Mucosa of rectum (tissue), 2 donors: ENCODE measurements around the gene SLC25A38.

Source experiments
- H3K27ac ChIP-seq, 2 donors: one replicate each; pipeline ENCODE4 v1.7.0; 2013; ENCODE audit warnings: inconsistent platforms in 2 of 2, low read depth in 2 of 2, low read length in 2 of 2
- H3K27me3 ChIP-seq, 2 donors: one replicate each; pipeline ENCODE4 v1.7.0; 2013; ENCODE audit warnings: low read length in 2 of 2; ENCODE audit not compliant: control insufficient read depth in 2 of 2, insufficient read depth in 2 of 2
- H3K36me3 ChIP-seq, 2 donors: one replicate each; pipeline ENCODE4 v1.7.0; 2013; ENCODE audit warnings: low read length in 2 of 2; ENCODE audit not compliant: control insufficient read depth in 2 of 2, insufficient read depth in 2 of 2
- H3K4me1 ChIP-seq, 2 donors: one replicate each; pipeline ENCODE4 v1.7.0; 2013; ENCODE audit warnings: low read length in 2 of 2, mild to moderate bottlenecking in 1 of 2; ENCODE audit not compliant: control insufficient read depth in 2 of 2, insufficient read depth in 2 of 2
- H3K4me3 ChIP-seq, 2 donors: one replicate each; pipeline ENCODE4 v1.7.0; 2013; ENCODE audit warnings: low read length in 2 of 2
- H3K9ac ChIP-seq, 2 donors: one replicate each; pipeline ENCODE4 v1.7.0; 2013; ENCODE audit warnings: low read length in 2 of 2, low read depth in 1 of 2, mild to moderate bottlenecking in 1 of 2
- H3K9me3 ChIP-seq, 2 donors: one replicate each; pipeline ENCODE4 v1.7.0; 2013; ENCODE audit warnings: low read length in 2 of 2; ENCODE audit not compliant: control insufficient read depth in 2 of 2
- donor health status: healthy.
- donor health status: Normal muscosa, but diverticular disease.

Gene SLC25A38

GRCh38 chr3:39406368-39407258 lies 23.4 kb downstream of the SLC25A38 start, which contains the start of gene RPSA:
Gene RPSA (plus strand): TSS chr3:39406720. CDS start chr3:39407654, 934 bp downstream.
- H3K27me3 ChIP-seq = no peaks in the 10 kb centered on the region
- H3K9ac ChIP-seq = peak within 1 kb of the TSS; percentile 89 to 96
- peak within 1 kb of the TSS; percentile 86 to 89 for H3K27ac ChIP-seq
- H3K9me3 ChIP-seq = no peaks in the 10 kb centered on the region
- H3K4me3 ChIP-seq = peak within 1 kb of the TSS; percentile 95 to 97
- peaks cover 14 to 18% of the 10 kb centered on the region in 2 donors for H3K4me1 ChIP-seq
- H3K36me3 ChIP-seq = peaks cover 22 to 34% of the 10 kb centered on the region in 2 donors

- H3K4me1 ChIP-seq = peaks cover 14 to 18% of the 10 kb centered on the region in 2 donors
- peak overlapping the region; percentile 95 to 97 for H3K4me3 ChIP-seq
- no peaks in the 10 kb centered on the region for H3K27me3 ChIP-seq
- peaks cover 29 to 40% of the 10 kb centered on the region in 2 donors for H3K36me3 ChIP-seq
- H3K9me3 ChIP-seq = no peaks in the 10 kb centered on the region
- peak overlapping the region; percentile 89 to 96 for H3K9ac ChIP-seq
- peak overlapping the region; percentile 86 to 89 for H3K27ac ChIP-seq
Measured at GRCh38 chr3:39407259-39407629, 24.1 kb downstream of the SLC25A38 start.

GRCh38 chr3:39407773-39408492 lies 24.8 kb downstream of the SLC25A38 start:
- Histone ChIP-seq H3K27me3 (no peaks in the 10 kb centered on the region), H3K27ac (no peak overlapping the region), H3K36me3 (peaks cover 36 to 46% of the 10 kb centered on the region in 2 donors), H3K4me1 (peaks cover 14 to 19% of the 10 kb centered on the region in 2 donors), H3K4me3 (peak overlapping the region; percentile 95 to 97), H3K9ac (peak overlapping the region in 1 of 2 donors; percentile 89), H3K9me3 (no peaks in the 10 kb centered on the region)

GRCh38 chr3:39408493-39409372 lies 25.6 kb downstream of the SLC25A38 start:
- Histone ChIP-seq H3K9me3 (no peaks in the 10 kb centered on the region), H3K4me1 (peaks cover 14 to 20% of the 10 kb centered on the region in 2 donors), H3K4me3 (no peak overlapping the region), H3K36me3 (peaks cover 44 to 52% of the 10 kb centered on the region in 2 donors), H3K27ac (no peak overlapping the region), H3K9ac (no peak overlapping the region), H3K27me3 (no peaks in the 10 kb centered on the region)

- Histone ChIP-seq H3K9ac (no peak overlapping the region), H3K4me1 (peaks cover 14 to 23% of the 10 kb centered on the region in 2 donors), H3K27ac (no peak overlapping the region), H3K4me3 (no peak overlapping the region), H3K36me3 (peaks cover 47 to 61% of the 10 kb centered on the region in 2 donors), H3K9me3 (no peaks in the 10 kb centered on the region), H3K27me3 (no peaks in the 10 kb centered on the region)
Measured at GRCh38 chr3:39409514-39410136, 26.5 kb downstream of the SLC25A38 start.

GRCh38 chr3:39410893-39411292 lies 27.7 kb downstream of the SLC25A38 start:
- Histone ChIP-seq H3K9ac (no peak overlapping the region), H3K27me3 (no peaks in the 10 kb centered on the region), H3K4me1 (peaks cover 14 to 27% of the 10 kb centered on the region in 2 donors), H3K27ac (no peak overlapping the region), H3K36me3 (peaks cover 47 to 64% of the 10 kb centered on the region in 2 donors), H3K4me3 (no peak overlapping the region), H3K9me3 (no peaks in the 10 kb centered on the region)

- no peak overlapping the region for H3K4me3 ChIP-seq
- H3K36me3 ChIP-seq = peaks cover 47 to 64% of the 10 kb centered on the region in 2 donors
- peaks cover 6 to 18% of the 10 kb centered on the region in 2 donors for H3K4me1 ChIP-seq
- no peak overlapping the region for H3K9ac ChIP-seq
- H3K27ac ChIP-seq = no peak overlapping the region
- H3K9me3 ChIP-seq = no peaks in the 10 kb centered on the region
- H3K27me3 ChIP-seq = no peaks in the 10 kb centered on the region
Measured at GRCh38 chr3:39412668-39413260, 29.6 kb downstream of the SLC25A38 start.

- peaks cover 2 to 10% of the 10 kb centered on the region in 2 donors for H3K4me1 ChIP-seq
- no peak overlapping the region for H3K4me3 ChIP-seq
- H3K9me3 ChIP-seq = no peaks in the 10 kb centered on the region
- no peaks in the 10 kb centered on the region for H3K27me3 ChIP-seq
- H3K27ac ChIP-seq = peak overlapping the region; percentile 45 to 68
- H3K36me3 ChIP-seq = peaks cover 44 to 54% of the 10 kb centered on the region in 2 donors
- H3K9ac ChIP-seq = no peak overlapping the region
Measured at GRCh38 chr3:39413691-39414420, 30.7 kb downstream of the SLC25A38 start.
